Heart left ventricle (tissue), 16 donors: ENCODE measurements around the gene REPIN1. TPM values are rescaled to one million over a fixed set of nuclear protein-coding genes. Genes with fewer than 3 reads are reported as not detected.

Source experiments
- ATAC-seq, 4 donors: fragments of 200-7000 bp; cut with Tn5 transposase; one replicate each; pipeline ENCODE4 v1.9.1; 2020 to 2022; ENCODE audit warnings: moderate library complexity in 4 of 4, mild to moderate bottlenecking in 3 of 4, moderate number of reproducible peaks in 1 of 4
- DNase-seq, 5 donors: peaks; one replicate each; pipeline ENCODE4 v3.0.0-alpha.2; 2020
- H3K27ac ChIP-seq, 12 donors: fragments of 200-600 bp; sonication (generic) in 4 of 12; one replicate each; pipeline versions ENCODE4 v1.5.0 to v1.8.0; 2016 to 2022; ENCODE audit warnings: mild to moderate bottlenecking in 2 of 12
- H3K27me3 ChIP-seq, 9 donors: fragments of 200-600 bp; sonication (generic) in 2 of 9; one replicate each; pipeline versions ENCODE4 v1.5.1 to v1.8.0; 2016 to 2022; ENCODE audit warnings: mild to moderate bottlenecking in 3 of 9
- H3K36me3 ChIP-seq, 9 donors: fragments of 200-600 bp; sonication (generic) in 2 of 9; one replicate each; pipeline versions ENCODE4 v1.5.0 to v1.8.0; 2018 to 2022; ENCODE audit warnings: mild to moderate bottlenecking in 2 of 9
- H3K4me1 ChIP-seq, 12 donors: fragments of 200-600 bp; sonication (generic) in 4 of 12; one replicate each; pipeline versions ENCODE4 v1.5.0 to v1.8.0; 2016 to 2022; ENCODE audit warnings: mild to moderate bottlenecking in 3 of 12
- H3K4me3 ChIP-seq, 12 donors: fragments of 200-600 bp; sonication (generic) in 4 of 12; one replicate each; pipeline versions ENCODE4 v1.5.0 to v1.8.0; 2017 to 2022; ENCODE audit warnings: mild to moderate bottlenecking in 9 of 12, moderate library complexity in 4 of 12
- H3K9me3 ChIP-seq, 12 donors: fragments of 200-600 bp; sonication (generic) in 4 of 12; one replicate each; pipeline versions ENCODE4 v1.5.0 to v1.8.0; 2016 to 2022; ENCODE audit warnings: mild to moderate bottlenecking in 1 of 12
- CTCF ChIP-seq, 12 donors: fragments of 200-600 bp; sonication (generic) in 4 of 12; IDR thresholded peaks; one replicate each; pipeline versions ENCODE4 v1.5.0 to v1.8.0; 2018 to 2022; ENCODE audit warnings: antibody characterized with exemption in 12 of 12, mild to moderate bottlenecking in 5 of 12
- POLR2A ChIP-seq, 2 donors: fragments of 450-650 bp; IDR thresholded peaks; one replicate each; pipeline ENCODE4 v1.6.1; 2017; ENCODE audit warnings: antibody characterized with exemption in 2 of 2, mild to moderate bottlenecking in 2 of 2, moderate library complexity in 2 of 2
- WGBS, 4 donors: extraction: QIAGEN DNeasy Blood & Tissue Kit in 2 of 4; methylation state at CpG; one replicate each; pipeline versions ENCODE4 v1.1.5 to v1.1.7; 2013 to 2018; 5-methylcytosine and 5-hydroxymethylcytosine counted together
- intact Hi-C, 10 donors: fragments of 100-400 bp; cut with DNase I; formaldehyde crosslinking; loops; one replicate each; pipeline versions ENCODE4 v1.11.1 to v1.14.2; 2022
- polyA plus RNA-seq, 2 donors: library from polyadenylated mRNA; stranded (reverse); fragments of 200-250 nt; gene quantifications; one replicate each; pipeline ENCODE4 v1.2.3, GENCODE V29; 2013
- total RNA-seq, 9 donors: library from RNA; depleted of rRNA in 2 of 9; stranded (reverse); fragments of >200 nt in 2 of 9; fragmentation: NEBNext Ultra II Directional in 3 of 9; extraction: Animal tissue kit (Norgen Biotek cat#: 25700) in 3 of 9; gene quantifications; one replicate each; pipeline versions ENCODE4 v1.1.0 to v1.2.4, GENCODE V29; 2016 to 2023
- donor health status: ischemic (EF 13 %, LVEDD 7.1; RV severe dilation, severe dysfunction).
- donor health status: healthy with polysubstance abuse.
- donor health status: DM: no; HTN: yes; CAD: no.
- donor health status: DM: no; HTN: no; CAD: no.
- donor health status: ischemic (EF 25% LVEDD 6.9; RV normal size, moderate dysfunction).
- donor health status: ischemic (EF 25% LVEDD 5.7; RV mildly dilated, moderate dysfunction).
- donor health status: healthy.
- donor health status: DM: yes; HTN: yes; CAD: no.
- donor health status: ischemic (EF 35%, LVEDD 5.7; RV mildly dilated, moderate dysfunction).
- donor health status: nonischemic (EF 11% LVEDD 7.7; RV severe dilation, severe dysfunction).
- donor health status: DM: yes; HTN: yes; CAD: no.
- donor health status: PGD.
- donor health status: ischemic (EF 29% LVEDD 5.4; RV normal size, mild dysfunction).
- donor health status: nonischemic (EF 23%, LVEDD 6.1; RV moderate dilation, normal function).

REPIN1 gene
- total and polyA plus RNA-seq, 11 donors, result 49.8 to 141 (median 98.4) TPM

- intact Hi-C loops, result loop anchor here in 6 of 10 donors (5.0 to 10.0 kb wide), 2 partner anchors 64 to 416 kb away; no protein-coding TSS in a partner anchor
- no peak for TF ChIP-seq CTCF (IDR thresholded peaks at IDR 0.05)
- no peak for TF ChIP-seq POLR2A (IDR thresholded peaks at IDR 0.05)
Observed at GRCh38 chr7:150358433-150358832, 10.2 kb upstream of the REPIN1 start.

GRCh38 chr7:150358988-150359621, 9.5 kb upstream of the REPIN1 start:
- no peak for DNase-seq
- no peak overlapping the region for H3K4me3 ChIP-seq
- no peaks in the 10 kb centered on the region for H3K27me3 ChIP-seq
- peaks cover 0 to 20% (median 0%) of the 10 kb centered on the region in 12 donors for H3K4me1 ChIP-seq
- WGBS, 4 donors, result 78 to 94% (median 86%) methylated on average over 4 of the region's 4 CpGs
- intact Hi-C loops, result loop anchor here in 6 of 10 donors (5.0 to 10.0 kb wide), 2 partner anchors 63 to 416 kb away; no protein-coding TSS in a partner anchor
- no peak for ATAC-seq
- TF ChIP-seq CTCF (IDR thresholded peaks at IDR 0.05) (no peak), POLR2A (IDR thresholded peaks at IDR 0.05) (no peak)
- H3K9me3 ChIP-seq, result no peaks in the 10 kb centered on the region
- no peaks in the 10 kb centered on the region for H3K36me3 ChIP-seq
- no peak overlapping the region for H3K27ac ChIP-seq

More at GRCh38 chr7:150358433-150358832, 10.2 kb upstream of the REPIN1 start:
- Histone ChIP-seq H3K27me3 (no peaks in the 10 kb centered on the region), H3K4me3 (no peak overlapping the region), H3K36me3 (no peaks in the 10 kb centered on the region), H3K27ac (no peak overlapping the region), H3K4me1 (peaks cover 0 to 14% (median 0%) of the 10 kb centered on the region in 12 donors), H3K9me3 (no peaks in the 10 kb centered on the region)
- DNase-seq (no peak), ATAC-seq (no peak)
- 96 to 98% (median 97%) methylated on average over 4 of the region's 4 CpGs for WGBS, 4 donors

GRCh38 chr7:150359622-150360362, 8.8 kb upstream of the REPIN1 start:
- intact Hi-C loops, result loop anchor here in 7 of 10 donors (5.0 to 10.0 kb wide), 3 partner anchors 48 to 415 kb away; a partner anchor contains a TSS
- Histone ChIP-seq H3K4me1 (peaks cover 0 to 23% (median 0%) of the 10 kb centered on the region in 12 donors), H3K9me3 (no peaks in the 10 kb centered on the region), H3K27ac (no peak overlapping the region), H3K27me3 (no peaks in the 10 kb centered on the region), H3K36me3 (no peaks in the 10 kb centered on the region), H3K4me3 (no peak overlapping the region)
- DNase-seq (no peak), ATAC-seq (no peak)
- WGBS, 4 donors, result 90 to 97% (median 96%) methylated on average over 2 of the region's 2 CpGs
- TF ChIP-seq CTCF (IDR thresholded peaks at IDR 0.05), result no peak
- TF ChIP-seq POLR2A (IDR thresholded peaks at IDR 0.05), result no peak
